CD4-positive, alpha-beta T cell treated with Interleukin-15 for 4 hours (primary cell): Measurements from ENCODE around the gene C15orf62.
A peak's percentile ranks its signal among the peaks of the same experiment; 100 is the strongest.

Source experiments
- DNase-seq: peaks from one replicate; pipeline ENCODE4 v3.0.0-alpha.2; 2020; ENCODE audit warnings: low spot score

Gene C15orf62

DNA sequence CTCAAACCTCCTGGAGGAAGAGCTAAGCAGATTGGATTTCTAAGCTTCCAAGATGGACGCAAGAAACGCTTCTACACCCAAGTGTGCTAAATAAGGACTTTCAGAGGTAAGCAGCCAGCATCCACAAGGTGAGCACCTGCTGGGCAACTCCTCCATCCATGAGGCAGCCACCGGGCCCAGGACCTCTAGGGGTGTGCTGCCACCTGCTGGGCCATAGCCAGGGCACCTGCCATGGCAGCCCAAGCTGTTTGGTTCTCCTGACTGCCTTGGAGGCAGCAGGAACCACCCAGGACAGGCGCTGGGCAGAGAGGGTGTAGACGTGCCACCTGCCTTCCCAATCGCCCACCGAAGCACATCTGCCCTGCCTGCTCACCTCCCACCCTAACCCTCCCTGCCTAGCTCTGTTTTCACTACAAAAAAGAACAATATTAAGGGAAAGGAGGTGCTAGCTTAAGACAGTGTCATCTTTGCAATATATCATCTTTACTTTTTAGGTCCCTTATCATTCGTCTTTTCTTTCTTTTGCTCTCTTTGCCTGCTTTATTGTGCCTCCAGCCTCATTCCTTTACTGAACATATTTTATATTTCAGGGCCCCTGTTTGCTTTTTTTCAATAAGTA, 12.9 kb downstream of the C15orf62 start:
- peak; percentile 80 for DNase-seq

DNA sequence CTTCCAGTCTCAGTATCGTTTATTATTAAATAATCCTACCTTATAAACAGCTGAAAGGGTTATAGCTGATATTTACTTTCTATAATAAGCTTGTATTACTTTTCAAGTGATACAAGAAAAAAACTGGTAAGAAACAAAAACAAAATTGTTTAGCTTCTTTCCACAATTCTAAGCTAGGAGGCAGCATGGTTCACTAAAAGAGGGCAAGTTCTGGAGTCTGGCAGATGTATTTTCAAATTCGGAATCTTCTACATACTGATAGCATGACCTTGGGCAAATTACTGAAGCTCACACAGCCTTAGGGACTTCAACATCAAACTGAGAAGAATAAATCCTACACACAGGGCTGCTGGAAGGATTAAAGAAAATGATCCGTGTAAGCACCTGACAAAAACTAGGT, 15.4 kb downstream of the C15orf62 start:
- no peak for DNase-seq

- no peak for DNase-seq
Measured at GRCh38 chr15:40785814-40786213, 16.0 kb downstream of the C15orf62 start.

- DNase-seq: peak; percentile 59
Measured at GRCh38 chr15:40787344-40787841, 17.6 kb downstream of the C15orf62 start.

DNA sequence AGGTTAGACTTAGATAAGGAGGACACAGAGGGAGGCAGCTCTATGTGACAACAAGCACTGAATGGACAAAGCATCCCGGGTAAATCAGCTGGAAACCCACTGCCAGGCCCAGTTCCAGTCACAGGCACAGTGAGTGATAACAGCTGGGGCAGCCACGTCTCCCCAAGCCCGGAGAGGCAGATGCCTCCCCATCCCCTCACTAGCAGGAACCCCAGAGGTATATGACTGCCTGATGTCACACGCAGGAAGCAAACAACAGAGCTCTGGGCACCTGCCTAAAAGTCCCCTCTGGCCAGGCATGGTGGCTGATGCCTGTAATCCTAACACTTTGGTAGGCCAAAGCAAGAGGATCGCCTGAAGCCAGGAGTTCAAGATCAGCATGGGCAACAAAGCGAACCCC, 18.2 kb downstream of the C15orf62 start:
- no peak for DNase-seq

DNA sequence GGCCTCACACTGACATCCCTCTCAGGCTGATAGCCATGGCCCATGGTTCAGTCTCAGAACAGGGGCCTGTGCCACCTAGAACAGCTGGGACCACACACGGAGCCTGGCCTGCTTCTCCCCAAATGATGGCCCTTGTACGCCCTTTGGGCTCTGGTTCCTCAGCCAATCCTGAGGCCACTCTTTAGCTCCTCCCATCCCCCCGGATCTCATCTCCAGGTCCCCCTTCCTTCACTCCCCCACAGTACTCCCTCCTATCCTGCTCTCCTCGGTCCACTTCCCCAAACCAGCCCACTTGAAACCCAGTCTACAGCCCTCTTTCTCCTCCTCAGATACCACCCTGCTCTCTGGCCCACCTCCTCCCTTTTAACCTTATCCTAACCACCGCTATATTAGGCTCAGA, 19.3 kb downstream of the C15orf62 start:
- no peak for DNase-seq

DNA sequence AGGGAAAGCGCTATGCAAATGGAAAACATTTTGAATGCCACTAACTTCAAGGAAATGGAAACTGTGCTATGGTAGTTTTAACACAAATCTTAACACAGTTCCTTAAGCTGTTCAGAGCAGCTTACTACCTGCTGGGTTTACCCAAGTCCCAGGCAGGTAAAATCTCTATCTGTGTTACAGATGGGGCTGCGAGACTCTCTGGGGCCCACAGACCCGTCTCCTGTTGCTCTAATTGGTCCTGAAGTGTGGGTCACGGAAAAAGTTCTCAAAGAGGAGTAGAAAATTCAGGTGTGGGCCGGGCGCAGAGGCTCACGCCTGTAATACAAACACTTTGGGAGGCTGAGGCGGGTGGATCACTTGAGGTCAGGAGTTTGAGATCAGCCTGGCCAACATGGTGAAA, 20.2 kb downstream of the C15orf62 start:
- DNase-seq: no peak

- no peak for DNase-seq
Measured at GRCh38 chr15:40790718-40791117, 20.9 kb downstream of the C15orf62 start.

DNA sequence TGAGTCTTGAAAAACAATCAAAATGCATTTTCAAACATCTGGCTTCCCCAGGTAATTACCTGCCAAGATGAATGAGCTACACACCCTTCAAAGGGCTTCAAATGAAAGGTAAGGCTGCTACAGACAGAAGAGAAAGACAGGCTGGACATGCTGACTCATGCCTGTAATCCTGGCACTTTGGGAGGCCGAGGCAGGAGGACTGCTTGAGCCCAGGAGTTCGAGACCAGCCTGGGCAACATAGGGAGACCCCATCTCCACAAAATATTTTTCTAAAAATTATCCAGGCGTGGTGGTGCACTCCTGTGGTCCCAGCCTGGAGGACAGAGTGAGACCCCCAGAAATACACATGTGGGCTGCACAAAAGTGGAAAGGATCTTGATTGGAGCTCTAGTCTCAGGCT, 22.6 kb downstream of the C15orf62 start:
- DNase-seq: no peak

GRCh38 chr15:40793216-40793989, 23.6 kb downstream of the C15orf62 start:
- no peak for DNase-seq

- no peak for DNase-seq
Measured at GRCh38 chr15:40796041-40796440, 26.3 kb downstream of the C15orf62 start.

DNA sequence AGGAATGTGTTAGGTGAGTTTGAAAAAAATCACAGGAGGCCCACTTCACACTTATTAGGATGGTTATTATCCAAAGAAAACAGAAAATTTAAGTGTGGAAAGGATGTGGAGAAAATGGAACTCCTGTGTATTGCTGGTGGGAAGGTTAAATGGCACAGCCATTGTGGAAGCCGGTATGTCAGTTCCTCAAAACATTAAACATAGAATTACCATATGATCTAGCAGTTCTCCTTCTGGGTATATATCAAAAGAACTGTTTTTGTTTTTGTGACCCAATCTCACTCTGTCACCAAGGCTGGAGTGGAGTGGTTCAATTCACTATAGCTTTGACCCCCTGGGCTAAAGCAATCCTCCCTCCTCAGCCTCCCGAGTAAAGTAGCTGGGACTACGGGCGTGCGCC, 26.7 kb downstream of the C15orf62 start:
- no peak for DNase-seq

DNA sequence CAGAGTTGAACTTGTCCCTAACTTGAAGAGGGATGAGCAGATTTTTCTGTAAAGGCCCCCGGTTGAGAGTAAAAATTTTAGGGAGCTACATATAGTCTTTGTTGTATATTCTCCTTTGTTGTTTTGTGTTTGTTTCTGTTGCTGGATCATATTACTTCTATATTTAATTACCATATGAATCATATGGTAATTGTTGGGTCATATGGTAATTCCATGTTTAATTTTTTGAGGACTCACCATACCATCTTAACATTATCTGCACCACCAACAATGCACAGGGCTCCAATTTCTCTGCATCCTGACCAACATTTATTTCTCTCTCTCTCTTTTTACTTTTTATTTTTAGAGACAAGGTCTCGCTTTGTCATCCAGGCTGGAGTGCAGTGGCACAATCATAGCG, 29.7 kb downstream of the C15orf62 start:
- DNase-seq: no peak

DNA sequence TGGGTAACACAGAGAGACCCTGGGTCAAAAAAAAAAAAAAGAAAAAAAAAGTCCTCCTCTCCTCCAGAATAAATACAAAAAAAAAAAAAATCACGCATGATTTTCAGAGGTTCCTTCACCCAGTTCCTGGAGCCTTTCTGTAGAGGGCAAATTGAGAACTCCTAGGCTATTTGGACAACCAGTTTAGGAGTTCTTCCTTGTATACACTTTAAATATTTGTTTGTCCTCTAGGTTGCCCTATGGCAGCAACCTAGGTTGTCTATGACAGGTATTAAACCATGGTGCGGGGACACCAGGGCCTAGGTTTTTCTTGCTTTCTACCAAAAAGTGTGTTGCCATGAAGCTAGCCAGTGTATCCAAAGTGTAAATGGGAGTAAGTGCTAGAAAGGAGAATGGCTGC, 33.3 kb downstream of the C15orf62 start:
- DNase-seq: no peak

DNA sequence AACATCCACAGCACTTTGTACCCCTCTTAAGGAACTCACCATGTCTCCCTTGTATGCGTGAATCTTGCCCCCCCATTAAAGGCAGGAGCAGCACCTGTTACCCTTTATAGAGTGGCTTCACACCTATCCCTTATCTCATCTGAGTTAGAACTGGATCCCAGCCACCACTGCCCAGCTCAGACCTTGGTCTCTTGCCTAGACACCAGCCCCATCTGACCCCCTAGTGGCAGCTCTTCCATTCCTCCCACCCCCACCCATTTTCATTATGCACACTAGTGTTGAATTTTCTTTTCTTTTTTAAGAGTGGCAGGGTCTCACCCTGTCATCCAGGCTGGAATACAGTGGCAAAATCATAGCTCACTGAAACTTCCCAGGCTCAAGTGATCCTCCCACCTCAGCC, 33.9 kb downstream of the C15orf62 start:
- no peak for DNase-seq

DNA sequence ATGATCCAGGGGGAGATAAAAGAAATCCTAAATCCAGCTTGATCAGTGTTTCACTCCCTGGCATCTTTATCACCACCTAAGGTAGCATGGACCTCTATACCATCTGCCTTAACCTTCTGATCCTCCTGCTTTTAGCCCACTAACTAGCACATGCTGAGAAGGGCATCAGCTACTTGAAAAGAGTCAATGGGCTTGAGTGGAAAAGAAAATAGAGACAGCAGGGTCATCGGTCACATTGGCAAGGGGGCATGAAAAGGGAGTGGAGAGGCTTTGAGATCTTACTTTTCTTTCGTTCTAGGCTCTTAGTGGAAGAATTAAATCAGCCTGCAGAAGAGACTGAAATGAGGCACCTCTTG, 36.9 kb downstream of the C15orf62 start:
- no peak for DNase-seq

GRCh38 chr15:40807028-40807887, 37.5 kb downstream of the C15orf62 start, which contains the start of the genes DNAJC17 and ZFYVE19:
Gene DNAJC17, minus strand, starts transcription at chr15:40807473. Its CDS starts 27 bp downstream, at chr15:40807446.
Gene ZFYVE19, plus strand, starts transcription at chr15:40807089. Its CDS starts 501 bp downstream, at chr15:40807590.
- DNase-seq: peak; percentile 94

GRCh38 chr15:40807888-40808461, 38.2 kb downstream of the C15orf62 start:
- no peak for DNase-seq

- DNase-seq: no peak
Measured at GRCh38 chr15:40808861-40809450, 39.2 kb downstream of the C15orf62 start.

DNA sequence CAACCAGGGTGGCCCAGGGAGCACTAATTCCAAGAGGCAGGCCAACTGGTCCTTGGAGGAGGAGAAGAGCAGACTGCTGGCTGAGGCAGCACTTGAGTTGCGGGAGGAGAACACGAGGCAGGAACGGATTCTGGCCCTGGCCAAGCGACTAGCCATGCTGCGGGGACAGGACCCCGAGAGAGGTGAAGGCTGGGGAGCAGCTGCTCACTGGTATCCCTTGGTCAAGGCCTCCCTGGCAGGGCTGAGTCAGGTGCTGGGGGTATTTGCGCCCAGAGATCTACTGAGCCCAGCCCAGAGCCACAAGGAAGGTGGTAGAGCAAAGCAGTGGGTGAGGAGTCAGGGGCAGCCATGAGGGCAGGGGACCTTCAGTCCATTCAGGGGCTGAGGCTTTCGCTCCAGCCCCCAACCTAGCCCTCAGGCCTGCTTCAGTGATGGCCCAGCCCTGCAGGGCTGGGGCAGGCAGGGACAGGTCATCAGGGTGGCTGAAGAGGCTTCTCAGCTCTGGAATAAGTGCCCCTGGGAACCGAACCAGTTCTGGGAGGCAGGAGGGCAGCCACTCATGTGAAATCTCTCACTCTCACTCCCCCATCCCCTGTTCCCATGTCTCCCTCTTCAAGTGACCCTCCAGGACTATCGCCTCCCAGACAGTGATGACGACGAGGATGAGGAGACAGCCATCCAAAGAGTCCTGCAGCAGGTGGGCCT, 43.1 kb downstream of the C15orf62 start:
- no peak for DNase-seq

- DNase-seq: no peak
Measured at GRCh38 chr15:40815042-40815698, 45.4 kb downstream of the C15orf62 start.
